ENCODE data around the gene EIF3D. TPM values are rescaled to one million over a fixed set of nuclear protein-coding genes. Genes with fewer than 3 reads are reported as not detected.

The EIF3D gene
- total and polyA plus RNA-seq, 2 of the 13 experiments (the other 11 are each of a cell fraction or from before 2014, with no cell fraction given) = 118 to 274 TPM

- peak; percentile 43; the same call in 1 of the 2 replicates for TF ChIP-seq ZNF609 (CRISPR knock-in tag; IDR thresholded peaks at IDR 0.05; ENCODE audit: borderline replicate concordance)
- 0 out of 2 replicates have a peak, but pooled peaks have one; percentile 48 for TF ChIP-seq ZNF746 (CRISPR knock-in tag; IDR thresholded peaks at IDR 0.05)
- peak; percentile 65 for TF ChIP-seq ZNF777 (CRISPR knock-in tag; IDR thresholded peaks at IDR 0.05)
- peak; percentile 23; the same call in 1 of the 2 replicates for TF ChIP-seq FOSL2 (CRISPR knock-in tag; IDR thresholded peaks at IDR 0.05)
- TF ChIP-seq, protein P1, sequence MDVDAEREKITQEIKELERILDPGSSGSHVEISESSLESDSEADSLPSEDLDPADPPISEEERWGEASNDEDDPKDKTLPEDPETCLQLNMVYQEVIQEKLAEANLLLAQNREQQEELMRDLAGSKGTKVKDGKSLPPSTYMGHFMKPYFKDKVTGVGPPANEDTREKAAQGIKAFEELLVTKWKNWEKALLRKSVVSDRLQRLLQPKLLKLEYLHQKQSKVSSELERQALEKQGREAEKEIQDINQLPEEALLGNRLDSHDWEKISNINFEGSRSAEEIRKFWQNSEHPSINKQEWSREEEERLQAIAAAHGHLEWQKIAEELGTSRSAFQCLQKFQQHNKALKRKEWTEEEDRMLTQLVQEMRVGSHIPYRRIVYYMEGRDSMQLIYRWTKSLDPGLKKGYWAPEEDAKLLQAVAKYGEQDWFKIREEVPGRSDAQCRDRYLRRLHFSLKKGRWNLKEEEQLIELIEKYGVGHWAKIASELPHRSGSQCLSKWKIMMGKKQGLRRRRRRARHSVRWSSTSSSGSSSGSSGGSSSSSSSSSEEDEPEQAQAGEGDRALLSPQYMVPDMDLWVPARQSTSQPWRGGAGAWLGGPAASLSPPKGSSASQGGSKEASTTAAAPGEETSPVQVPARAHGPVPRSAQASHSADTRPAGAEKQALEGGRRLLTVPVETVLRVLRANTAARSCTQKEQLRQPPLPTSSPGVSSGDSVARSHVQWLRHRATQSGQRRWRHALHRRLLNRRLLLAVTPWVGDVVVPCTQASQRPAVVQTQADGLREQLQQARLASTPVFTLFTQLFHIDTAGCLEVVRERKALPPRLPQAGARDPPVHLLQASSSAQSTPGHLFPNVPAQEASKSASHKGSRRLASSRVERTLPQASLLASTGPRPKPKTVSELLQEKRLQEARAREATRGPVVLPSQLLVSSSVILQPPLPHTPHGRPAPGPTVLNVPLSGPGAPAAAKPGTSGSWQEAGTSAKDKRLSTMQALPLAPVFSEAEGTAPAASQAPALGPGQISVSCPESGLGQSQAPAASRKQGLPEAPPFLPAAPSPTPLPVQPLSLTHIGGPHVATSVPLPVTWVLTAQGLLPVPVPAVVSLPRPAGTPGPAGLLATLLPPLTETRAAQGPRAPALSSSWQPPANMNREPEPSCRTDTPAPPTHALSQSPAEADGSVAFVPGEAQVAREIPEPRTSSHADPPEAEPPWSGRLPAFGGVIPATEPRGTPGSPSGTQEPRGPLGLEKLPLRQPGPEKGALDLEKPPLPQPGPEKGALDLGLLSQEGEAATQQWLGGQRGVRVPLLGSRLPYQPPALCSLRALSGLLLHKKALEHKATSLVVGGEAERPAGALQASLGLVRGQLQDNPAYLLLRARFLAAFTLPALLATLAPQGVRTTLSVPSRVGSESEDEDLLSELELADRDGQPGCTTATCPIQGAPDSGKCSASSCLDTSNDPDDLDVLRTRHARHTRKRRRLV (CRISPR knock-in tag; IDR thresholded peaks at IDR 0.05) = no peak
- peak; percentile 54; the same call in 1 of the 2 replicates for TF ChIP-seq KDM3A (CRISPR knock-in tag; IDR thresholded peaks at IDR 0.05; ENCODE audit: low read depth)
- TF ChIP-seq ZNF230 (CRISPR knock-in tag; IDR thresholded peaks at IDR 0.05) = peak; percentile 59; the same call in 1 of the 2 replicates
- no peak for TF ChIP-seq MTF2 (CRISPR knock-in tag; IDR thresholded peaks at IDR 0.05; ENCODE audit: borderline replicate concordance)
- no peak for TF ChIP-seq TBL1XR1 (IDR thresholded peaks at IDR 0.05; ENCODE audit: borderline replicate concordance, low read length, partially characterized antibody)
- TF ChIP-seq, protein P2, sequence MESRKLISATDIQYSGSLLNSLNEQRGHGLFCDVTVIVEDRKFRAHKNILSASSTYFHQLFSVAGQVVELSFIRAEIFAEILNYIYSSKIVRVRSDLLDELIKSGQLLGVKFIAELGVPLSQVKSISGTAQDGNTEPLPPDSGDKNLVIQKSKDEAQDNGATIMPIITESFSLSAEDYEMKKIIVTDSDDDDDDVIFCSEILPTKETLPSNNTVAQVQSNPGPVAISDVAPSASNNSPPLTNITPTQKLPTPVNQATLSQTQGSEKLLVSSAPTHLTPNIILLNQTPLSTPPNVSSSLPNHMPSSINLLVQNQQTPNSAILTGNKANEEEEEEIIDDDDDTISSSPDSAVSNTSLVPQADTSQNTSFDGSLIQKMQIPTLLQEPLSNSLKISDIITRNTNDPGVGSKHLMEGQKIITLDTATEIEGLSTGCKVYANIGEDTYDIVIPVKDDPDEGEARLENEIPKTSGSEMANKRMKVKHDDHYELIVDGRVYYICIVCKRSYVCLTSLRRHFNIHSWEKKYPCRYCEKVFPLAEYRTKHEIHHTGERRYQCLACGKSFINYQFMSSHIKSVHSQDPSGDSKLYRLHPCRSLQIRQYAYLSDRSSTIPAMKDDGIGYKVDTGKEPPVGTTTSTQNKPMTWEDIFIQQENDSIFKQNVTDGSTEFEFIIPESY (CRISPR knock-in tag; IDR thresholded peaks at IDR 0.05) = no peak
- TF ChIP-seq, protein P3, sequence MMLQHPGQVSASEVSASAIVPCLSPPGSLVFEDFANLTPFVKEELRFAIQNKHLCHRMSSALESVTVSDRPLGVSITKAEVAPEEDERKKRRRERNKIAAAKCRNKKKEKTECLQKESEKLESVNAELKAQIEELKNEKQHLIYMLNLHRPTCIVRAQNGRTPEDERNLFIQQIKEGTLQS (CRISPR knock-in tag; IDR thresholded peaks at IDR 0.05) = no peak
- TF ChIP-seq ZNF749 (CRISPR knock-in tag; IDR thresholded peaks at IDR 0.05; ENCODE audit: borderline replicate concordance) = peak; percentile 98
- TF ChIP-seq FOXJ3 (CRISPR knock-in tag; IDR thresholded peaks at IDR 0.05; ENCODE audit: borderline replicate concordance) = no peak
- TF ChIP-seq LCORL (IDR thresholded peaks at IDR 0.05) = no peak
- TF ChIP-seq LCORL (CRISPR knock-in tag; IDR thresholded peaks at IDR 0.05) = 0 out of 2 replicates have a peak, but pooled peaks have one; percentile 63
Observed at GRCh38 chr22:36506637-36507517, 22.1 kb downstream of the EIF3D start, which contains the start of gene FOXRED2 (continued).
